Right forelimb (tissue), 1 donor: ENCODE measurements around the gene NFKB1.
"Not testable (repeated sequence)": the region's sequence is repeated elsewhere in the genome, so short reads cannot be mapped to it uniquely, and the experiment has no call there.

Experiments
- DNase-seq: peaks from one replicate; pipeline ENCODE4 v3.0.0-alpha.2; 2018

Gene NFKB1

GRCh38 chr4:102601586-102602227 is 100.5 kb downstream of the NFKB1 start:
- no peak for DNase-seq

- no peak for DNase-seq
These were observed 103.2 kb downstream of the NFKB1 start for GRCh38 chr4:102604222-102604940.

- DNase-seq = no peak
These were observed 105.1 kb downstream of the NFKB1 start for GRCh38 chr4:102606261-102606660.

GRCh38 chr4:102606846-102607450 is 105.8 kb downstream of the NFKB1 start:
- DNase-seq = no peak

- DNase-seq = no peak
These were observed 107.0 kb downstream of the NFKB1 start for GRCh38 chr4:102608190-102608589.

GRCh38 chr4:102610007-102610406 is 108.8 kb downstream of the NFKB1 start:
- no peak for DNase-seq

- no peak for DNase-seq
These were observed 109.3 kb downstream of the NFKB1 start for GRCh38 chr4:102610476-102610875.

- no peak for DNase-seq
These were observed 111.1 kb downstream of the NFKB1 start for GRCh38 chr4:102612210-102612609.

- no peak for DNase-seq
These were observed 111.7 kb downstream of the NFKB1 start for GRCh38 chr4:102612824-102613366.

GRCh38 chr4:102614801-102615200 is 113.6 kb downstream of the NFKB1 start:
- DNase-seq = no peak

GRCh38 chr4:102616636-102617035 is 115.5 kb downstream of the NFKB1 start:
- no peak for DNase-seq

- not testable (repeated sequence) for DNase-seq
These were observed 117.9 kb downstream of the NFKB1 start for GRCh38 chr4:102619021-102619420.

- DNase-seq = not testable (repeated sequence)
These were observed 118.8 kb downstream of the NFKB1 start for GRCh38 chr4:102619776-102620631.

GRCh38 chr4:102620697-102621497 is 119.7 kb downstream of the NFKB1 start:
- no peak for DNase-seq

GRCh38 chr4:102623622-102624021 is 122.5 kb downstream of the NFKB1 start:
- no peak for DNase-seq

- no peak for DNase-seq
These were observed 123.3 kb downstream of the NFKB1 start for GRCh38 chr4:102624505-102624904.

- DNase-seq = no peak
These were observed 124.2 kb downstream of the NFKB1 start for GRCh38 chr4:102625232-102625930.

GRCh38 chr4:102627831-102628523 is 126.8 kb downstream of the NFKB1 start:
- DNase-seq = no peak

- DNase-seq = no peak
These were observed 128.5 kb downstream of the NFKB1 start for GRCh38 chr4:102629673-102630072.

GRCh38 chr4:102631616-102632015 is 130.5 kb downstream of the NFKB1 start:
- DNase-seq = no peak
